Measurements from ENCODE around the gene SPNS2. TPM values are rescaled to one million over a fixed set of nuclear protein-coding genes. Genes with fewer than 3 reads are reported as not detected.

The SPNS2 gene
- polyA plus RNA-seq, 1 of the 3 experiments (the other 2 are of a cell fraction), result 0.08 TPM

- H4K20me1 ChIP-seq (ENCODE audit: insufficient read depth), result no peaks in the 10 kb centered on the region
- H2AFZ ChIP-seq (ENCODE audit: low read depth), result no peak overlapping the region
- peaks cover 0 to 6% of the 10 kb centered on the region in 2 experiments; a peak in 1 of 4 replicates for H3K4me1 ChIP-seq (ENCODE audit: control insufficient read depth in 1 of 2, insufficient read depth in 2 of 2, low read depth in 1 of 2, low read length in 1 of 2)
- H3F3A ChIP-seq (replicated peaks; ENCODE audit: insufficient read depth), result no peaks in the 10 kb centered on the region
- H3K9me3 ChIP-seq, result no peaks in the 10 kb centered on the region
- no peaks in the 10 kb centered on the region for H3K36me3 ChIP-seq (replicated peaks in 1 of 2; ENCODE audit: control insufficient read depth in 1 of 2, insufficient read depth in 2 of 2, low read length in 1 of 2)
- H3K79me2 ChIP-seq (ENCODE audit: insufficient read depth), result no peaks in the 10 kb centered on the region
- no peak for DNase-seq
- no peak overlapping the region for H3K27ac ChIP-seq (ENCODE audit: low read depth in 2 of 2, low read length in 1 of 2)
- no peak overlapping the region for H3K4me3 ChIP-seq (ENCODE audit: low read depth in 2 of 2, low read length in 1 of 2)
- H3K27me3 ChIP-seq (ENCODE audit: insufficient read depth), result no peaks in the 10 kb centered on the region
- H3K9me2 ChIP-seq, result no peaks in the 10 kb centered on the region
- H3K9ac ChIP-seq, result no peak overlapping the region
- whole genome bisulfite sequencing (ENCODE audit: low lambda C conversion rate), result 58% methylated on average over 9 of the region's 10 CpGs
- POLR2A ChIA-PET, result no interaction called here
- no peak overlapping the region for H3K4me2 ChIP-seq
- no peak for TF ChIP-seq CTCF (IDR thresholded peaks at IDR 0.05)
- no peak for TF ChIP-seq GABPA (IDR thresholded peaks at IDR 0.05; ENCODE audit: low read depth)
- TF ChIP-seq POLR2AphosphoS5 (IDR thresholded peaks at IDR 0.05; ENCODE audit: low read depth, low read length), result no peak
- TF ChIP-seq USF1 (IDR thresholded peaks at IDR 0.05; ENCODE audit: borderline replicate concordance, low read depth), result no peak
- TF ChIP-seq TCF12 (IDR thresholded peaks at IDR 0.05), result no peak
- no peak for TF ChIP-seq CHD2 (IDR thresholded peaks at IDR 0.05; ENCODE audit: low read length, partially characterized antibody)
- no peak for TF ChIP-seq NFIC (IDR thresholded peaks at IDR 0.05; ENCODE audit: borderline replicate concordance)
- TF ChIP-seq NRF1 (IDR thresholded peaks at IDR 0.05; ENCODE audit: low read depth, low read length), result no peak
- TF ChIP-seq RFX5 (IDR thresholded peaks at IDR 0.05; ENCODE audit: low read length), result no peak
- no peak for TF ChIP-seq FOXM1 (IDR thresholded peaks at IDR 0.05; ENCODE audit: low read depth)
- no peak for TF ChIP-seq PBX3 (IDR thresholded peaks at IDR 0.05)
- TF ChIP-seq USF2 (IDR thresholded peaks at IDR 0.05; ENCODE audit: borderline replicate concordance, low read depth, low read length), result no peak
- no peak for TF ChIP-seq RAD21 (IDR thresholded peaks at IDR 0.05; ENCODE audit: low read length)
- no peak for TF ChIP-seq FOSL2 (IDR thresholded peaks at IDR 0.05; ENCODE audit: borderline replicate concordance, low read depth)
- TF ChIP-seq FOXJ3 (CRISPR knock-in tag; IDR thresholded peaks at IDR 0.05), result no peak
- no peak for TF ChIP-seq RXRA (IDR thresholded peaks at IDR 0.05; ENCODE audit: borderline replicate concordance, low read depth)
- no peak for TF ChIP-seq TAF1 (IDR thresholded peaks at IDR 0.05; ENCODE audit: borderline replicate concordance, low read depth, low read length)
- TF ChIP-seq ZBTB33 (IDR thresholded peaks at IDR 0.05; ENCODE audit: borderline replicate concordance, low read depth), result no peak
- no peak for TF ChIP-seq RCOR1 (IDR thresholded peaks at IDR 0.05; ENCODE audit: low read length)
- CTCF ChIA-PET, result interaction anchor here (0.6 kb wide), 1 partner anchor 73 kb away, joined by 3 read pairs; no protein-coding TSS in a partner anchor
Measured at GRCh38 chr17:4463818-4464476, 34.7 kb upstream of the SPNS2 start.

All from SK-N-SH (cell line).